ENCODE data around the gene SCARB2.

- no peak for TF ChIP-seq CTCF (IDR thresholded peaks at IDR 0.05)
- no peak for TF ChIP-seq POLR2A (IDR thresholded peaks at IDR 0.05)
Observed at GRCh38 chr4:76246025-76246424, 32.4 kb upstream of the SCARB2 start.
